ENCODE results near the gene UBE2C. TPM values are rescaled to one million over a fixed set of nuclear protein-coding genes. Genes with fewer than 3 reads are reported as not detected.

UBE2C gene
- total RNA-seq, 1 experiment from 2014 or later = 205 TPM

- Histone ChIP-seq H3K36me3 (ENCODE audit: control insufficient read depth in 1 of 2, insufficient read depth in 2 of 2, low read length in 2 of 2) (no peaks in the 10 kb centered on the region), H3K9me3 (ENCODE audit: control insufficient read depth in 1 of 2, insufficient read depth in 1 of 2, low read depth in 1 of 2, low read length in 2 of 2) (no peaks in the 10 kb centered on the region), H2AFZ (ENCODE audit: low read depth, low read length, poor library complexity, severe bottlenecking) (peak overlapping the region; percentile 47), H3K9me2 (ENCODE audit: insufficient read depth) (no peaks in the 10 kb centered on the region), H3K27ac (ENCODE audit: low read depth, low read length) (no peak overlapping the region; the same call in 1 of the 2 replicates), H3K79me2 (ENCODE audit: insufficient read depth, low read length) (no peaks in the 10 kb centered on the region), H4K20me1 (ENCODE audit: insufficient read depth) (no peaks in the 10 kb centered on the region), H3K4me3 (replicated peaks in 1 of 2; ENCODE audit: low read depth in 1 of 2, low read length in 2 of 2) (no peak overlapping the region), H3K4me1 (ENCODE audit: control insufficient read depth in 1 of 2, insufficient read depth in 2 of 2, low read length in 2 of 2) (peaks cover 2 to 19% of the 10 kb centered on the region in 2 experiments; a peak in 1 of 4 replicates), H3K9ac (ENCODE audit: low read length) (no peak overlapping the region), H3K27me3 (ENCODE audit: insufficient read depth, low read length) (no peaks in the 10 kb centered on the region; the same call in 1 of the 2 replicates), H3K4me2 (ENCODE audit: low read length) (no peak overlapping the region)
- DNase-seq (ENCODE audit: low read depth, low spot score) = peak; percentile 61
- no TSS peak for BruUV-seq (replicated peaks)
- CTCF ChIA-PET = interaction anchor here (0.6 to 2.9 kb wide), 50 partner anchors 9 to 675 kb away, joined by 3 to 30 read pairs (median 4); partner anchors contain the start of genes EPPIN, MATN4, PIGT and SYS1
- RAD21 ChIA-PET (ENCODE audit: low non-redundant PET in 1 of 2, low total read pairs in 2 of 2, uncharacterized antibody in 2 of 2, unreplicated experiment in 2 of 2) = interaction anchor here (0.5 to 2.0 kb wide), 12 partner anchors 9 to 470 kb away, joined by 3 to 10 read pairs (median 4); partner anchors contain the start of gene WFDC10A (in 2 of the 2)
- intact Hi-C loops (cut with micrococcal nuclease) = loop anchor here (1.0 to 10.0 kb wide), 8 partner anchors 142 to 726 kb away; partner anchors contain the start of gene WFDC10A
- ATAC-seq = peak; percentile 87
- POLR2A ChIA-PET = interaction anchor here (1.2 kb wide), 1 partner anchor 9 kb away, joined by 6 read pairs; no protein-coding TSS in a partner anchor
- no peak for TF ChIP-seq CEBPB (IDR thresholded peaks at IDR 0.05; ENCODE audit: low read depth)
- TF ChIP-seq ZNF274 (IDR thresholded peaks at IDR 0.05; ENCODE audit: low read depth, low read length) = no peak
- TF ChIP-seq ATF3 (IDR thresholded peaks at IDR 0.05) = no peak
- peak; percentile 84 to 97 (median 96) for TF ChIP-seq CTCF (IDR thresholded peaks at IDR 0.05 in 2 of 3, conservative IDR thresholded peaks at IDR 0.05 in 1 of 3; ENCODE audit: borderline replicate concordance in 1 of 3, insufficient read depth in 1 of 3, low read depth in 2 of 3, low read length in 2 of 3)
- no peak for TF ChIP-seq JUND (IDR thresholded peaks at IDR 0.05)
- no peak for TF ChIP-seq FOSL1 (IDR thresholded peaks at IDR 0.05; ENCODE audit: low read depth)
- no peak for TF ChIP-seq ZBTB33 (IDR thresholded peaks at IDR 0.05; ENCODE audit: extremely low read depth, insufficient replicate concordance, low read length)
- TF ChIP-seq SRF (IDR thresholded peaks at IDR 0.05; ENCODE audit: low read depth) = no peak
- TF ChIP-seq MAX (IDR thresholded peaks at IDR 0.05) = peak; percentile 66; the same call in 1 of the 2 replicates
- TF ChIP-seq YY1 (IDR thresholded peaks at IDR 0.05; ENCODE audit: extremely low read depth, insufficient replicate concordance, low read depth, low read length) = no peak
- TF ChIP-seq RAD21 (IDR thresholded peaks at IDR 0.05; ENCODE audit: low read depth) = peak; percentile 99
Observed at GRCh38 chr20:45771182-45771759, 41.2 kb upstream of the UBE2C start.

Measured in HCT116 (cell line).